Retinal pigment epithelial cell (primary cell): ENCODE data around the gene SVIL.
"Not testable (repeated sequence)": the region's sequence is repeated elsewhere in the genome, so short reads cannot be mapped to it uniquely, and the experiment has no call there.

Experiments
- DNase-seq: peaks from one replicate; pipeline ENCODE4 v3.0.0-alpha.2; 2010; ENCODE audit warnings: low read depth
- H3K4me3 ChIP-seq: 2 replicates; pipeline ENCODE4 v1.5.1; 2011; ENCODE audit warnings: mild to moderate bottlenecking, low read length, control low read depth, moderate library complexity
- TF ChIP-seq, protein P1 (sequence below): conservative IDR thresholded peaks from 2 replicates; pipeline ENCODE4 v1.5.1; 2011; ENCODE audit warnings: low read depth, low read length, control low read depth, inconsistent platforms

SVIL gene

DNA sequence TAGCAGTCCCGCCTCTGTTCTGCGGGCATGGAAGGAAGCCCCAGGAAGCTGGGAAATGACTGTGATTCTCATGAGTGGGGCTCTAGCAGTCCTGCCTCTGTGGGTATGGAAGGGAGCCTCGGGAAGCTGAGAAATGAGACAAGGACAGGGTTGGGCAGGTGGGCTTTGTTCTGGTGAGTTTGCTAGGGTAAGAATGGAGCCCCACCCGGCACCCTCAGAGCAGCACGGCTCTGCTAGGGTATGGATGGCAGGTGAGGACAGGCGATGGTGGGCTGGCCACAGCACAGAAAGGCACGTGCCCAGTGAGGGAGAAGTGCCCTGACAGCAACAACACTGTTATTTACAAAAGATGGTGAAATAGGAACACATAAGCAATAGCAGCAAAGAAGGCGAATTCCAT lies 39.6 kb downstream of the SVIL start:
- no peak overlapping the region for H3K4me3 ChIP-seq
- TF ChIP-seq, protein P1, sequence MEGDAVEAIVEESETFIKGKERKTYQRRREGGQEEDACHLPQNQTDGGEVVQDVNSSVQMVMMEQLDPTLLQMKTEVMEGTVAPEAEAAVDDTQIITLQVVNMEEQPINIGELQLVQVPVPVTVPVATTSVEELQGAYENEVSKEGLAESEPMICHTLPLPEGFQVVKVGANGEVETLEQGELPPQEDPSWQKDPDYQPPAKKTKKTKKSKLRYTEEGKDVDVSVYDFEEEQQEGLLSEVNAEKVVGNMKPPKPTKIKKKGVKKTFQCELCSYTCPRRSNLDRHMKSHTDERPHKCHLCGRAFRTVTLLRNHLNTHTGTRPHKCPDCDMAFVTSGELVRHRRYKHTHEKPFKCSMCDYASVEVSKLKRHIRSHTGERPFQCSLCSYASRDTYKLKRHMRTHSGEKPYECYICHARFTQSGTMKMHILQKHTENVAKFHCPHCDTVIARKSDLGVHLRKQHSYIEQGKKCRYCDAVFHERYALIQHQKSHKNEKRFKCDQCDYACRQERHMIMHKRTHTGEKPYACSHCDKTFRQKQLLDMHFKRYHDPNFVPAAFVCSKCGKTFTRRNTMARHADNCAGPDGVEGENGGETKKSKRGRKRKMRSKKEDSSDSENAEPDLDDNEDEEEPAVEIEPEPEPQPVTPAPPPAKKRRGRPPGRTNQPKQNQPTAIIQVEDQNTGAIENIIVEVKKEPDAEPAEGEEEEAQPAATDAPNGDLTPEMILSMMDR = no peak
- no peak for DNase-seq

DNA sequence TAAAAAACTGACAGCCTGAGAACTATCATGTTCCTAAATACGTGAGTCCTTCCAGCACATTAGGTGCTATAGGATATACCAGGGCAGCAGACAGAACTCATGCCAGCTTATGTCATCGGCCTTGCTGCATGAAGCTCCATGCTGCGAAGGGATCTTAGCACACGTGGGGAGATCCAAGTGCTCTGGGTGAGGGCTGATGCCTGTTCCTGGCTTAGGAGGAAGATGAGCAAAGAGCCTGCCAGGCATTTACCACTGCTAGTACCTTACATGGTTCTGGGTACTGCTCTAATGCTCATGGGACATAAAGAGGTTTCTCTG lies 43.2 kb downstream of the SVIL start:
- no peak for DNase-seq
- H3K4me3 ChIP-seq = no peak overlapping the region

DNA sequence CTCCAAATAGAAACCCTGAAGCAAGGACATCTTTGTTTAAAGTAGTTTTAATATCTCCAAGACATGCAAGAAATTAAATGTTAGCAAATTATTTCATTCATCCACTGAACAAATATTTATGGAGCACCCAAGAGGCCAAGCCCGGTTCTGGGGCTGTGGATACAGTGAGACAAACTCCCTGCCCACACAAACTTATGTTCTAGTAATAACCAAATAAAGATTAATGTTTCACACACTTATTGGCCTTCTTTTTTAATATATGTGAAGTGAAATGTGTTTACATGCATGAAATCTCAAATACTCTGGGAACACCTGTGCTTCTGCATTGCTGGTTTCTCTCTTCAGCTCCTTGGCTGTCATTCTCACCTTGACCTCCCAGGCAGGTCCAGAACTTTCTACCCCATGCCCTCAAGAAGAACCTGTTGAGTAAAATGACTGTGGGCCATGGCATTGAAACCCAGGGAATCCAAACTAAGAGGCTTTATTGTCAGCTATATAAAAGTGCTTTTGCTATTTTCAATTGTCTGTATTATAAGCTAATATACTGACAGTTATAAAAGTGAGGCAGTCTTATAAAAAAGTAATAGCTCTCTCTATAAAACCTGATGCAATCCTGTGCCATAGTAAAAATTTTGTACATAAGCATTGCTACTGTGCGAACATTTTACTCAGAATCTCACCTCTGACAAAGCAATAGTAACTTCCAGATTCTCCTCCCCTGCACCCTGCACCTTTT lies 43.7 kb downstream of the SVIL start:
- DNase-seq = no peak
- TF ChIP-seq, protein P1 = no peak
- H3K4me3 ChIP-seq = no peak overlapping the region

More for the DNA sequence above, 43.2 kb downstream of the SVIL start:
- TF ChIP-seq, protein P1 = no peak

DNA sequence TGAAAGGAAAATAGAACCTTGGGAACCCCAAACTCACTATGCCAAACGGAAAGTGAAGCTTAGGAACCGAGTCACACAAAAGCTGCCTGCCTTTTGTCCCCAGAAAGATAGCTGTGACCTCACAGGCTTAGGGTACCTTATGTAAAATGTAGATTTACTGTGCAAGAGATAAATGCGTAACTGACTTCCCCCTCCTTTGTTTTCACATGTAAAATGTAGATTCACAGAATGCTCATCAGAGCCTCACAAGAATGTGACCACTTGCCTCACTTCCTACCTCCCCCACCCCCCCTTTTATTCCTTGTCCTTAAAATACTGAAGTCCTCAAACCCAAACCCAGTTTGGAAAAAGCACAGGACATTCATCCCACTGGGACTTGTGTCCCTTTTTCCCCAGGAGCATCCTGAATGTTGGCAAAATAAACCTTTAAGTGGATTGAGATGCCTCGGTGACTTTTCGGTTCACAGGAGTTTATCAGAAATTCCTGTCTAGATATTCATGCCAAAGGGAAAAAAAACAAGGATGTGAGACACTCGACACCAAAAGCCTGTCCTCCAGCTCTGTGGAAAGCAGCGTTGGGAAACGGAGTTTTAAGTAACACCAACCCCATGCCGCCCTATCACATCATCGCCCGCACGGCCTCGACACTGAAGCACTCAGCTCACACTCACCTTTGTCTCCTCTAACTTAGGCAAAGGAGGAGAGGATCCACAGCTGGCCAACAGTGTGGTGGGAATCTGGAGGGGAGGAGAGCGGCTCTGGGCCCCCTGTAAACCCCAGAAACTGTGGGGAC lies 45.9 kb downstream of the SVIL start:
- H3K4me3 ChIP-seq = no peak overlapping the region
- TF ChIP-seq, protein P1 = no peak
- no peak for DNase-seq

DNA sequence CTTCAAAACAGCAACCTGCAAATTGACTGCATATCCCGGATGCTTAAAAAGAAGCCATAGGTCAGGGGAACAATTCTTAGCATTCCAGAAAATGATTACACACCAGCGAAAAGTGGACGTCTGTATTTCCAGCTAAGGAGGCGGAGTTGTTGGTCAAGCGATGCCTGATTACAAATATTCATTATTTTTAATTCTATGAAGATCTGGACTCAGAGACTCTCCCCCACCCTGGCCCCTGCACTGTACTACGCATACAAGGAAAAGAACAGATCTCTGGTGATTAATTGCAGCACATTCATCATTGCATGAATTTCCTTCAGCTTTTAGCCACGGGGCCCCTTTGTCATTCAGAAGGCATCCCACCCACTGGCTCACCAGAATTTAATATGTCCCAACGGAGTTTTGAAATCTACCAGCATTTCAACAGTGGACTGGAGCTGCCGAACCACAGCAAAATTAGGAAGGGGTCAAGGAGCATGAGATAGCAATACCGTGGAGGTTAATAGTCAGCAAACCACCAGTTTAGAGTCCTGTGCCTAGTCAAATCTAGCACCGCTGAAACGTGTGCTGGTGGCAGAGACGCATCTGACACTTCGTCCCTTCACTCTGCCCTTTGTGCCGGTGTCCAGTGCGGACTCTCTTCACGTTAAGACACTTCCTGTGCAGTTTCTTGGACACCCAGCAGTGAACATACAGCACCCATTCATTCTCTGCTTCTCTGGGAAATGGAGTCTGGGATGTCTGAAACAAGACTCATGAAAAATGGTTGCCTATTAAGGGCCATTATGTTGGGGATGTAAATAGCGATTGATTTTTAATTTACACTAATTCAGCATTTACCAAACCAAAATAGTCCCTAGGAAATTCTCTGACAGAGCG lies 46.8 kb downstream of the SVIL start:
- H3K4me3 ChIP-seq, DNase-seq: not testable (repeated sequence)

DNA sequence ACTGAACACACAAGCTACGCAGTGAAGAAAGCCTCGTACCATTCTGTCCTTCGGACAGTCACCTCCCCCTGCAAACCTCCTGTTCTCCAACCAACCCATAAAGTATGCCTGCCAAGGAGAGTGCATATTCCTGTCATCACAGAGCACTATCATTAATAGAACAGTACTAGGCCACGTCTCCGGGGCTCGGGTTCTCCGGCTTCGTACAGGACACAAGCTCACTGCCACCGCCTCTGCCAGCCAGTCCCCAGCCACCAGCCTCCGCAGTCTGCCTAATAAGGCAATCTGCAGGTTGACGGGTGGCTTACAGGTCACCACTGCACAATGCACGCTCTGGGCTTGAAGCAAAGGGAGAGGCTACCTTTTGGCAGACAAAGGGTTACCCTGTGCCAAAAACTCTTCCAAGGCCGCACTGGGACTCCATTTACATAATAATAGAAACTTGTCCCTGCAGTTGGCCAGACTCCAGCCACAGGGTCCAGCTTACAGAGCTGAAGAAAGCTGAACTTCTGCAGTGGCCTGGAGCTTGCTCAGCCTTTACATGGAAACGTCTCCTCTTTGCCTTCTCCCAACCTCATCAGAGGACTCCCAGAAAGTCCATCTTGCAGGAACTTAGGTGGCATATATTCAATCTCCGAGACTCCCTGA lies 47.5 kb downstream of the SVIL start:
- not testable (repeated sequence) for DNase-seq, H3K4me3 ChIP-seq

DNA sequence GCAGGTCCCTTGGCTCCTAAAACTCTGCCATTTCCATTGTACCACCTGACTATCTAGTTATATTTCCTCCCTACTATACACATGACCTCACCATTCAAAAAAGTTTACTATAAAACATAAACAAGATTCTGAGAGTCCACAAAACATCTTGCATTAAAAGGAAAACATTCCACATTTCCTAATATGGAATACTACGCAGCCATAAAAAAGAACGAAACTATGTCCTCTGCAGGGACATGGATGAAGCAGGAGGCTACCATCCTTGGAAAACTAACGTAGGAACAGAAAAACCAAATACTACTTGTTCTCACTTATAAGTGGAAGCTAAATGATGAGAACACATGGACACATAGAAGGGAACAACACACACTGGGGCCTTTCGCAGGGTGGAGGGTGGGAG lies 48.3 kb downstream of the SVIL start:
- TF ChIP-seq, protein P1 = no peak
- H3K4me3 ChIP-seq = no peak overlapping the region
- no peak for DNase-seq
